Measurements from ENCODE around the gene F7.

F7 gene

GRCh38 chr13:113141601-113141970, 36.0 kb downstream of the F7 start:
- no peak for DNase-seq

- no peak for DNase-seq
Observed at GRCh38 chr13:113142876-113143275, 37.3 kb downstream of the F7 start.

- DNase-seq: no peak
Observed at GRCh38 chr13:113143466-113144254, 38.1 kb downstream of the F7 start.

- DNase-seq: no peak
Observed at GRCh38 chr13:113144255-113144629, 38.7 kb downstream of the F7 start.

- DNase-seq: no peak
Observed at GRCh38 chr13:113145496-113145895, 39.9 kb downstream of the F7 start.

GRCh38 chr13:113145911-113146598, 40.5 kb downstream of the F7 start:
- no peak for DNase-seq

GRCh38 chr13:113146750-113147149, 41.2 kb downstream of the F7 start:
- no peak for DNase-seq

GRCh38 chr13:113147206-113147605, 41.6 kb downstream of the F7 start:
- no peak for DNase-seq

- no peak for DNase-seq
Observed at GRCh38 chr13:113148407-113148806, 42.8 kb downstream of the F7 start.

GRCh38 chr13:113148940-113149503, 43.4 kb downstream of the F7 start:
- no peak for DNase-seq

GRCh38 chr13:113149711-113150549, 44.3 kb downstream of the F7 start:
- DNase-seq: no peak

- DNase-seq: no peak
Observed at GRCh38 chr13:113150550-113151365, 45.2 kb downstream of the F7 start.

- DNase-seq: no peak
Observed at GRCh38 chr13:113151745-113152690, 46.4 kb downstream of the F7 start.

GRCh38 chr13:113152691-113152983, 47.0 kb downstream of the F7 start:
- DNase-seq: no peak

GRCh38 chr13:113152984-113153809, 47.6 kb downstream of the F7 start:
- no peak for DNase-seq

- no peak for DNase-seq
Observed at GRCh38 chr13:113153810-113154748, 48.5 kb downstream of the F7 start.

- DNase-seq: no peak
Observed at GRCh38 chr13:113155201-113155600, 49.6 kb downstream of the F7 start.

- DNase-seq: no peak
Observed at GRCh38 chr13:113155982-113156655, 50.5 kb downstream of the F7 start.
